HCT116 (cell line): ENCODE data around the gene TPO. TPM values are rescaled to one million over a fixed set of nuclear protein-coding genes. Genes with fewer than 3 reads are reported as not detected.

Experiments used
- ATAC-seq: fragments of 200-7000 bp; cut with Tn5 transposase; 2 replicates; pipeline ENCODE4 v1.9.1; 2020; ENCODE audit warnings: mild to moderate bottlenecking, moderate library complexity
- BruUV-seq: library from RNA; stranded (reverse); fragments of 400-500 nt; replicated peaks from 2 replicates; lab custom pipeline; 2021; lab: Mats Ljungman, UMichigan
- CTCF ChIA-PET: fragments of 300-600 bp; sonication (Branson Sonifier 250); formaldehyde crosslinking; loops from one replicate; lab custom pipeline; 2021; ENCODE audit warnings: antibody characterized with exemption; lab: Charles Lee
- POLR2A ChIA-PET: fragments of 300-600, 350-600 bp; sonication (Branson Sonifier 250); formaldehyde crosslinking; loops from one replicate; lab custom pipeline; 2021; ENCODE audit warnings: antibody characterized with exemption; lab: Charles Lee
- RAD21 ChIA-PET, 2 experiments: fragments of 300-600 bp; sonication (Branson Sonifier 250); formaldehyde crosslinking; loops; one replicate each; lab custom pipeline; 2023; ENCODE audit warnings: low total read pairs in 2 of 2; ENCODE audit not compliant: uncharacterized antibody in 2 of 2, unreplicated experiment in 2 of 2, low non-redundant PET in 1 of 2; lab: Charles Lee
- DNase-seq: peaks from one replicate; pipeline ENCODE4 v3.0.0-alpha.2; 2010; ENCODE audit warnings: low read depth, low spot score
- H2AFZ ChIP-seq: fragments of 200-600 bp; shearing (Covaris generic), sonication (generic); 2 replicates; pipeline ENCODE4 v1.6.1; 2017; ENCODE audit warnings: low read depth, mixed run types, mixed read lengths, antibody characterized with exemption, low read length; ENCODE audit not compliant: poor library complexity, severe bottlenecking
- H3K27ac ChIP-seq: 2 replicates; pipeline ENCODE4 v1.5.1; 2012; ENCODE audit warnings: low read depth, low read length
- H3K27me3 ChIP-seq: fragments of 200-600 bp; sonication (generic); 2 replicates; pipeline ENCODE4 v1.6.1; 2016; ENCODE audit warnings: mixed run types, low read length, mixed read lengths; ENCODE audit not compliant: insufficient read depth
- H3K36me3 ChIP-seq, 2 experiments: fragments of 200-500 bp in 1 of 2; fragments of 200-600 bp in 1 of 2; sonication (Bioruptor generic) in 1 of 2; sonication (generic) in 1 of 2; 2 replicates each; pipeline versions ENCODE4 v1.5.1 to v1.6.1; 2014 to 2016; ENCODE audit warnings: low read length in 2 of 2, inconsistent platforms in 1 of 2, mixed read lengths in 1 of 2, mixed run types in 1 of 2; ENCODE audit not compliant: insufficient read depth in 2 of 2, control insufficient read depth in 1 of 2
- H3K4me1 ChIP-seq, 2 experiments: fragments of 200-600 bp in 1 of 2; sonication (generic) in 1 of 2; 2 replicates each; pipeline versions ENCODE4 v1.5.1 to v1.6.1; 2012 to 2017; ENCODE audit warnings: low read length in 2 of 2, inconsistent platforms in 1 of 2, mild to moderate bottlenecking in 1 of 2, mixed read lengths in 1 of 2, mixed run types in 1 of 2, moderate library complexity in 1 of 2; ENCODE audit not compliant: insufficient read depth in 2 of 2, control insufficient read depth in 1 of 2
- H3K4me2 ChIP-seq: fragments of 200-600 bp; sonication (generic); 2 replicates; pipeline ENCODE4 v1.6.1; 2017; ENCODE audit warnings: mixed run types, low read length, mixed read lengths
- H3K4me3 ChIP-seq, 2 experiments: fragments of 200-600 bp in 1 of 2; sonication (generic) in 1 of 2; replicated peaks in 1 of 2; 2 replicates each; pipeline ENCODE4 v1.5.1; 2011 to 2016; ENCODE audit warnings: low read length in 2 of 2, control low read depth in 1 of 2, low read depth in 1 of 2, mild to moderate bottlenecking in 1 of 2, mixed read lengths in 1 of 2, mixed run types in 1 of 2
- H3K79me2 ChIP-seq: fragments of 200-600 bp; sonication (generic); 2 replicates; pipeline ENCODE4 v1.6.1; 2017; ENCODE audit warnings: mild to moderate bottlenecking, mixed run types, low read length, moderate library complexity, mixed read lengths; ENCODE audit not compliant: insufficient read depth
- H3K9ac ChIP-seq: fragments of 200-600 bp; sonication (generic); 2 replicates; pipeline ENCODE4 v1.6.1; 2016; ENCODE audit warnings: low read length, mixed read lengths
- H3K9me2 ChIP-seq: fragments of 200-600 bp; sonication (generic), shearing (Covaris generic); 2 replicates; pipeline ENCODE4 v1.6.1; 2017; ENCODE audit warnings: mixed run types, mild to moderate bottlenecking, moderate library complexity; ENCODE audit not compliant: insufficient read depth
- H3K9me3 ChIP-seq, 2 experiments: fragments of 200-500 bp in 1 of 2; fragments of 200-600 bp in 1 of 2; sonication (Bioruptor generic) in 1 of 2; sonication (generic) in 1 of 2; 2 replicates each; pipeline ENCODE4 v1.6.1; 2014 to 2017; ENCODE audit warnings: low read length in 2 of 2, mixed read lengths in 2 of 2, inconsistent platforms in 1 of 2, low read depth in 1 of 2, mild to moderate bottlenecking in 1 of 2, mixed run types in 1 of 2, moderate library complexity in 1 of 2; ENCODE audit not compliant: control insufficient read depth in 1 of 2, insufficient read depth in 1 of 2
- H4K20me1 ChIP-seq: fragments of 200-600 bp; sonication (generic), shearing (Covaris generic); 2 replicates; pipeline ENCODE4 v1.6.1; 2017; ENCODE audit warnings: mixed run types, mild to moderate bottlenecking, moderate library complexity; ENCODE audit not compliant: insufficient read depth
- CBX3 ChIP-seq: IDR thresholded peaks from 2 replicates; pipeline ENCODE4 v1.6.1; 2012; ENCODE audit warnings: low read depth
- ELF1 ChIP-seq: IDR thresholded peaks from 2 replicates; pipeline ENCODE4 v1.6.1; 2012; ENCODE audit warnings: low read depth, borderline replicate concordance
- SIN3A ChIP-seq: IDR thresholded peaks from 2 replicates; pipeline ENCODE4 v1.6.1; 2012; ENCODE audit warnings: low read depth
- SRF ChIP-seq: IDR thresholded peaks from 2 replicates; pipeline ENCODE4 v1.6.1; 2012; ENCODE audit warnings: low read depth
- YY1 ChIP-seq: IDR thresholded peaks from 2 replicates; pipeline ENCODE4 v1.6.1; 2011; ENCODE audit warnings: low read length, low read depth, moderate library complexity, mild to moderate bottlenecking; ENCODE audit not compliant: insufficient replicate concordance; ENCODE audit errors: extremely low read depth
- ZNF274 ChIP-seq: fragments of 200-500 bp; sonication (Bioruptor generic); IDR thresholded peaks from 2 replicates; pipeline ENCODE4 v1.6.1; 2014; ENCODE audit warnings: mild to moderate bottlenecking, low read depth, low read length, inconsistent platforms
- intact Hi-C: fragments of 100-400 bp; cut with micrococcal nuclease; formaldehyde crosslinking; loops from 2 replicates; pipeline ENCODE4 v1.10.0; 2022
- total RNA-seq: library from RNA; stranded (reverse); gene quantifications from one replicate; pipeline ENCODE4 v1.2.1, GENCODE V29; 2021; ENCODE audit not compliant: unreplicated experiment
- TF ChIP-seq, protein P1 (sequence below): IDR thresholded peaks from 2 replicates; pipeline ENCODE4 v1.6.1; 2012; ENCODE audit warnings: low read depth
- TF ChIP-seq, protein P2 (sequence below): IDR thresholded peaks from 2 replicates; pipeline ENCODE4 v1.6.1; 2011; ENCODE audit warnings: mild to moderate bottlenecking, low read length, moderate library complexity; ENCODE audit not compliant: insufficient replicate concordance; ENCODE audit errors: extremely low read depth

Gene TPO
- total RNA-seq, 1 experiment from 2014 or later, result not detected

DNA sequence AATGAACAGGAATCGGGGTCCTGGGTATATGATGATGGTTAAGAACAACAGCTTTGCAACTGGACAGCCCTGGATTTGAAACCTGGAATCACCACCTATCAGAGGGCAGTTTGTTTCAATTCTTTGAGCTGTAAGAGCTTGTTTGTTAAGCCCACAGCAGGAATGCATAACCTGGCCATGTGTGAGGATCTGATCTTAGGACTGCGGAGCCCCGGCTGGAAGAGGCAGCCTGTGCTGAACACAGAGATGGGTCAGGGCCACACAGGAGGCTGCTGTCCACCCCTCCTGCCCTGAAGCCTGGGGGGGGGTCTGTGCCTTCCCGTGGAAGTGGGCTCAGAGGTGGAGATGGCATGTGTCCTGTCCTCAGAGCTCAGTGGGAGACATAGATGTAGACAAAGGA lies 24.3 kb downstream of the TPO start:
- Histone ChIP-seq H3K4me2 (no peak overlapping the region), H3K36me3 (no peaks in the 10 kb centered on the region), H3K79me2 (no peaks in the 10 kb centered on the region), H3K27me3 (no peaks in the 10 kb centered on the region; the same call in 1 of the 2 replicates), H3K4me1 (no peaks in the 10 kb centered on the region), H3K9ac (no peak overlapping the region), H3K4me3 (no peak overlapping the region), H3K27ac (no peak overlapping the region), H4K20me1 (no peaks in the 10 kb centered on the region), H3K9me2 (no peaks in the 10 kb centered on the region), H2AFZ (no peak overlapping the region), H3K9me3 (no peaks in the 10 kb centered on the region)
- RAD21 ChIA-PET, result no interaction called here
- POLR2A ChIA-PET, result no interaction called here
- intact Hi-C loops, result no loop called here
- CTCF ChIA-PET, result no interaction called here
- ATAC-seq, result no peak
- TF ChIP-seq CBX3 (no peak), YY1 (no peak), SRF (no peak), SIN3A (no peak), ZNF274 (no peak), ELF1 (no peak)
- TF ChIP-seq, protein P1, sequence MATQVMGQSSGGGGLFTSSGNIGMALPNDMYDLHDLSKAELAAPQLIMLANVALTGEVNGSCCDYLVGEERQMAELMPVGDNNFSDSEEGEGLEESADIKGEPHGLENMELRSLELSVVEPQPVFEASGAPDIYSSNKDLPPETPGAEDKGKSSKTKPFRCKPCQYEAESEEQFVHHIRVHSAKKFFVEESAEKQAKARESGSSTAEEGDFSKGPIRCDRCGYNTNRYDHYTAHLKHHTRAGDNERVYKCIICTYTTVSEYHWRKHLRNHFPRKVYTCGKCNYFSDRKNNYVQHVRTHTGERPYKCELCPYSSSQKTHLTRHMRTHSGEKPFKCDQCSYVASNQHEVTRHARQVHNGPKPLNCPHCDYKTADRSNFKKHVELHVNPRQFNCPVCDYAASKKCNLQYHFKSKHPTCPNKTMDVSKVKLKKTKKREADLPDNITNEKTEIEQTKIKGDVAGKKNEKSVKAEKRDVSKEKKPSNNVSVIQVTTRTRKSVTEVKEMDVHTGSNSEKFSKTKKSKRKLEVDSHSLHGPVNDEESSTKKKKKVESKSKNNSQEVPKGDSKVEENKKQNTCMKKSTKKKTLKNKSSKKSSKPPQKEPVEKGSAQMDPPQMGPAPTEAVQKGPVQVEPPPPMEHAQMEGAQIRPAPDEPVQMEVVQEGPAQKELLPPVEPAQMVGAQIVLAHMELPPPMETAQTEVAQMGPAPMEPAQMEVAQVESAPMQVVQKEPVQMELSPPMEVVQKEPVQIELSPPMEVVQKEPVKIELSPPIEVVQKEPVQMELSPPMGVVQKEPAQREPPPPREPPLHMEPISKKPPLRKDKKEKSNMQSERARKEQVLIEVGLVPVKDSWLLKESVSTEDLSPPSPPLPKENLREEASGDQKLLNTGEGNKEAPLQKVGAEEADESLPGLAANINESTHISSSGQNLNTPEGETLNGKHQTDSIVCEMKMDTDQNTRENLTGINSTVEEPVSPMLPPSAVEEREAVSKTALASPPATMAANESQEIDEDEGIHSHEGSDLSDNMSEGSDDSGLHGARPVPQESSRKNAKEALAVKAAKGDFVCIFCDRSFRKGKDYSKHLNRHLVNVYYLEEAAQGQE, result no peak
- TF ChIP-seq, protein P2, sequence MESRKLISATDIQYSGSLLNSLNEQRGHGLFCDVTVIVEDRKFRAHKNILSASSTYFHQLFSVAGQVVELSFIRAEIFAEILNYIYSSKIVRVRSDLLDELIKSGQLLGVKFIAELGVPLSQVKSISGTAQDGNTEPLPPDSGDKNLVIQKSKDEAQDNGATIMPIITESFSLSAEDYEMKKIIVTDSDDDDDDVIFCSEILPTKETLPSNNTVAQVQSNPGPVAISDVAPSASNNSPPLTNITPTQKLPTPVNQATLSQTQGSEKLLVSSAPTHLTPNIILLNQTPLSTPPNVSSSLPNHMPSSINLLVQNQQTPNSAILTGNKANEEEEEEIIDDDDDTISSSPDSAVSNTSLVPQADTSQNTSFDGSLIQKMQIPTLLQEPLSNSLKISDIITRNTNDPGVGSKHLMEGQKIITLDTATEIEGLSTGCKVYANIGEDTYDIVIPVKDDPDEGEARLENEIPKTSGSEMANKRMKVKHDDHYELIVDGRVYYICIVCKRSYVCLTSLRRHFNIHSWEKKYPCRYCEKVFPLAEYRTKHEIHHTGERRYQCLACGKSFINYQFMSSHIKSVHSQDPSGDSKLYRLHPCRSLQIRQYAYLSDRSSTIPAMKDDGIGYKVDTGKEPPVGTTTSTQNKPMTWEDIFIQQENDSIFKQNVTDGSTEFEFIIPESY, result no peak
- no peak for DNase-seq
- no TSS peak for BruUV-seq
